ENCODE results near the gene EGR2.

The EGR2 gene

DNA sequence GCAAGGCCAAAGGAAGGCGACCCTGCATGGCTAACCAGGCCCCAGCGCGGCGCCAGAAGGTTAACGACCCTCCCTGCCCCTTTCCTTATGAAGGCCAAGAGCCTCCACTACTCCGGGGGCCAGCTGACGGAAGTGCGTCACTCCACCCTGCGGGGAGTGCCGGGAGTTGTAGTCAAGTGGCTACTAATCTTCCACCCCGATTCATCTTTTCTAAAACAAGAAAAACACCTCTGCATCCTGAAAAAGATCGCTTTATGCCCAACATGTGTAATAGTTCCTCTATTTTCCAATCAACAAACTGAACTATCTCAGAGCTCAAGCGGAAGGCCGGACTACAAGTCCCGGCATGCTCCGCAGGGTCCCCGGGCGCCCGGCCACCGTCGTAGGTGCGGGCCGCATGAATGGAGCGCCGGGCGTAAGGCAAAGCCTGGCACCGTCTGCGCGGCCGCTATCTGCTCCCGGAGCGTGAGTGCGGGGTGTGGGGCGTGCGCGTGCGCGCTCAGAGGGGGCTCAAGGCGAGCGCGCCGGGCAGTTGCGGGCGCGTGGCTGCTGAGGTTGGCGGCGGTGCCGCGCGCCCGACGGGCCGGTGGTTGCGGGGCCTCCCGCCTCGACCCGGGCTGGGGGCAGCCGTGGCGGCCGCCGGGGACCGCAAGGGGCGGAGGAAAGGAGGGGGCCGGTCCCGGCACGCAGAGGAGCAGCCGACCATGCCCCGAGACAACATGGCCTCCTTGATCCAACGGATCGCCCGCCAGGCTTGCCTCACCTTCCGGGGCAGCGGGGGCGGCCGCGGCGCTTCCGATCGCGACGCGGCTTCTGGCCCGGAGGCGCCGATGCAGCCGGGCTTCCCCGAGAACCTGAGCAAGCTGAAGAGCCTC is 11.6 kb downstream of the EGR2 start, which contains the start of gene ADO:
Gene ADO (plus strand): TSS at position 365 of the 875 bp plus-strand sequence. CDS start 340 bp downstream, at position 705.
- H3K4me3 ChIP-seq (ENCODE audit: low read depth, low read length), result peak within 1 kb of the TSS; percentile 79
- TF ChIP-seq, protein P1, sequence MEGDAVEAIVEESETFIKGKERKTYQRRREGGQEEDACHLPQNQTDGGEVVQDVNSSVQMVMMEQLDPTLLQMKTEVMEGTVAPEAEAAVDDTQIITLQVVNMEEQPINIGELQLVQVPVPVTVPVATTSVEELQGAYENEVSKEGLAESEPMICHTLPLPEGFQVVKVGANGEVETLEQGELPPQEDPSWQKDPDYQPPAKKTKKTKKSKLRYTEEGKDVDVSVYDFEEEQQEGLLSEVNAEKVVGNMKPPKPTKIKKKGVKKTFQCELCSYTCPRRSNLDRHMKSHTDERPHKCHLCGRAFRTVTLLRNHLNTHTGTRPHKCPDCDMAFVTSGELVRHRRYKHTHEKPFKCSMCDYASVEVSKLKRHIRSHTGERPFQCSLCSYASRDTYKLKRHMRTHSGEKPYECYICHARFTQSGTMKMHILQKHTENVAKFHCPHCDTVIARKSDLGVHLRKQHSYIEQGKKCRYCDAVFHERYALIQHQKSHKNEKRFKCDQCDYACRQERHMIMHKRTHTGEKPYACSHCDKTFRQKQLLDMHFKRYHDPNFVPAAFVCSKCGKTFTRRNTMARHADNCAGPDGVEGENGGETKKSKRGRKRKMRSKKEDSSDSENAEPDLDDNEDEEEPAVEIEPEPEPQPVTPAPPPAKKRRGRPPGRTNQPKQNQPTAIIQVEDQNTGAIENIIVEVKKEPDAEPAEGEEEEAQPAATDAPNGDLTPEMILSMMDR (IDR thresholded peaks at IDR 0.05; ENCODE audit: low read depth, low read length), result no peak

DNA sequence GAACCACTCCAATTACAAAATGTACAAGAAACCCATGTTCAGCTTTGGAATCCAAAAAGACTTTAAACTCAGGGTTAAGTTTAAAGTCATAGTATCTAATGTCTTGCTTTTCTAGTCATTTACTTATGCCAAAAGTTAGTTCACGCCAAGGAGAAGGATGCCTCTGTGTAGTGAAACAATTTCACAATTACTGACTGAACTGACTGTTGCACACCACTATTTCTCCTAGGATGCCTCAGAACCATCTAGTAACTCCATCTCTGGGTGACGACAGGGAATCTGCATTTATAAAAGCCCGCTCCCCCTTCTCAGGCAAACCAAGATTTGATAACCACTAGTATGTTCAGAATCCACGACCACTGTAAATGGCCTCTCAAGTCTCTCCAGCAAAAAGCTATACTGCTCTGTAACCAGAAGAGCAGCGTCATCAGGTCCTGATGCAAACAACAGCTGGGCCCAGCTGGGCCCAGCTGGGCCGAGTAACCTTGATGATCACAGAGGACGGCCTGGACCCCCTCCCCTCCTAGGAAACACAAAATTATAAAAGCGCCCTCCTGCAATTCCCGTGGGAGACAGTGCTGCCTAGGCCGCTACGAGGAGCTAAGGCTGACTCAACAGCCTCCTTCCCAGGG is 12.3 kb downstream of the EGR2 start:
- Histone ChIP-seq H3K4me3 (ENCODE audit: low read depth, low read length) (peak overlapping the region; percentile 79), H3K4me1 (no peaks in the 10 kb centered on the region), H3K9me3 (no peaks in the 10 kb centered on the region), H3K27me3 (peaks cover 16% of the 10 kb centered on the region), H3K36me3 (peaks cover 4% of the 10 kb centered on the region; the same call in 1 of the 2 replicates)
- TF ChIP-seq, protein P1 (IDR thresholded peaks at IDR 0.05; ENCODE audit: low read depth, low read length), result no peak
- DNase-seq, result no peak

More for the DNA sequence above, 11.6 kb downstream of the EGR2 start, which contains the start of gene ADO:
- H3K36me3 ChIP-seq, result peaks cover 4% of the 10 kb centered on the region; the same call in 1 of the 2 replicates
- H3K9me3 ChIP-seq, result no peaks in the 10 kb centered on the region
- no peaks in the 10 kb centered on the region for H3K4me1 ChIP-seq
- H3K27me3 ChIP-seq, result peaks cover 8% of the 10 kb centered on the region; the same call in 1 of the 2 replicates
- peak; percentile 88 for DNase-seq

DNA sequence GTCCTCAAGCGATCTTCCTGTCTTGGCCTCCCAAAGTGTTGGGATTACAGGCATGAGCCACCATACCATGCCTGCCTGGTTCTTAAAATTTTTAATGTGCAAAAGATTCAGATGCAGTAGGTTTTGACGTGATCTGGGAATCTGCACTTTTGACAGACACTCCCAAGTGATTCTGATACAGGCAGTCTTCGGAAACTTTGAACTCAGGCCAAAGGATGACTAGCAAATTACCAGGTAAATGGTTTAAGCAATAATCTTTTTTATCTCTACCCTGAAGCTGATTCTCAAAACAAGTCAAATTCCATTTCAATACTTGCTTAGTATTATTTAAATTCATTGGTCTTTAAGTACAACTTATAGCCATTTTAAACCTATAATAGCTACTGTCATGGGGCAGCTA is 14.3 kb downstream of the EGR2 start:
- Histone ChIP-seq H3K36me3 (peaks cover 4% of the 10 kb centered on the region; the same call in 1 of the 2 replicates), H3K4me1 (no peaks in the 10 kb centered on the region), H3K9me3 (no peaks in the 10 kb centered on the region), H3K4me3 (ENCODE audit: low read depth, low read length) (no peak overlapping the region), H3K27me3 (peaks cover 34% of the 10 kb centered on the region)
- no peak for DNase-seq
- TF ChIP-seq, protein P1 (IDR thresholded peaks at IDR 0.05; ENCODE audit: low read depth, low read length), result no peak

DNA sequence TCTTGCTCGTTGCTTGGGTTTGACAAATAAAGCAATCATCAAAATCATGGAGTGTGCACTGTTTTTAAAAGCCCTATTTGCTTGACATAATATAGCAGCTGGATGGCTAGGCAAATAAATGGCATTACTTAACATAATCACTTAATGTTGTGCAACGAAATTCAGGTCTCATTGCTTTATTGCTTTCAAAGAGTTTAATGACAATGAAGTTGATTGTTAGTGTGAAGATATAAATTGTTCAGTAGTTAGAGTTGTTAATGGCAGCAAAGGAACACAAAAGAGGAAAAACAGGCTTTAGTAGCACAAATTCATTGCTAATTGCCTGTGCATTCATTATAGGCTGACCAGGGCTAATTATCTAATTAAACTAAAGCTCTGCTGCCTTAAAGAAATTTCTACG is 19.3 kb downstream of the EGR2 start:
- H3K27me3 ChIP-seq, result peaks cover 49% of the 10 kb centered on the region
- no peak for DNase-seq
- TF ChIP-seq, protein P1 (IDR thresholded peaks at IDR 0.05; ENCODE audit: low read depth, low read length), result no peak
- H3K4me1 ChIP-seq, result no peaks in the 10 kb centered on the region
- no peaks in the 10 kb centered on the region for H3K9me3 ChIP-seq
- no peak overlapping the region for H3K4me3 ChIP-seq (ENCODE audit: low read depth, low read length)
- H3K36me3 ChIP-seq, result no peaks in the 10 kb centered on the region

DNA sequence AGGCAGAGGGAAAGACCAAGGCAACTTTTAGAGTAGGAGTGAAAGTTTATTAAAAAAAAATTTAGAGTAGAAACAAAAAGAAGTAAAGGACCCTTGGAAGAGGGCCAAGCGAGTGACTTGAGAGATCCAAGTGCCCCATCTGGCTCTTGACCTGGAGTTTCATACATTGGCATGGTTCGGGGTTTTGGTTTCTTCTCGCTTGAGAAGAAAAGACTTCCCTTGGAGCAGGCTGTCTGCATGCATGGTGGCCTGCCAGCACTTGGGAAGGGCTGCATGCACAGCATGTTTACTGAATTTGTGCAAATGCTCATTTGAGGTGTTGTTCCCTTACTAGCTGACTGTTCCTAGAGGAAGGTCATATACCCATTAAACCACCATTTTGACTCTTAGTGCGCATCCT is 20.4 kb downstream of the EGR2 start:
- H3K9me3 ChIP-seq, result no peaks in the 10 kb centered on the region
- H3K4me3 ChIP-seq (ENCODE audit: low read depth, low read length), result no peak overlapping the region
- TF ChIP-seq, protein P1 (IDR thresholded peaks at IDR 0.05; ENCODE audit: low read depth, low read length), result no peak
- no peaks in the 10 kb centered on the region for H3K4me1 ChIP-seq
- no peaks in the 10 kb centered on the region for H3K36me3 ChIP-seq
- H3K27me3 ChIP-seq, result peaks cover 49% of the 10 kb centered on the region
- DNase-seq, result no peak
